Esophagus muscularis mucosa (tissue), 4 donors: ENCODE results near the gene CHAT. TPM values are rescaled to one million over a fixed set of nuclear protein-coding genes. Genes with fewer than 3 reads are reported as not detected.

Source experiments
- DNase-seq: peaks from one replicate; pipeline ENCODE4 v3.0.0-alpha.2; 2017; ENCODE audit errors: extremely low spot score
- H3K27ac ChIP-seq, 4 donors: fragments of 200-600 bp; sonication (generic); replicated peaks in 1 of 4; 1 replicate in 3 of 4; 2 replicates in 1 of 4; pipeline ENCODE4 v1.5.1; 2016 to 2019; ENCODE audit warnings: mild to moderate bottlenecking in 1 of 4
- H3K27me3 ChIP-seq, 4 donors: fragments of 200-600 bp; sonication (generic); one replicate each; pipeline versions ENCODE4 v1.5.1 to v1.6.0; 2016 to 2019
- H3K36me3 ChIP-seq, 4 donors: fragments of 200-600 bp; sonication (generic); one replicate each; pipeline ENCODE4 v1.5.1; 2016 to 2019
- H3K4me1 ChIP-seq, 4 donors: fragments of 200-600 bp; sonication (generic); one replicate each; pipeline ENCODE4 v1.5.1; 2016 to 2019
- H3K4me3 ChIP-seq, 4 donors: fragments of 200-600 bp; sonication (generic); 1 replicate in 2 of 4; 2 replicates in 2 of 4; pipeline ENCODE4 v1.5.1; 2016 to 2019; ENCODE audit warnings: mild to moderate bottlenecking in 4 of 4, moderate library complexity in 1 of 4
- H3K9me3 ChIP-seq, 4 donors: fragments of 200-600 bp; sonication (generic); 1 replicate in 3 of 4; 2 replicates in 1 of 4; pipeline ENCODE4 v1.5.1; 2016 to 2019
- CTCF ChIP-seq, 3 experiments: fragments of 200-600 bp in 2 of 3; fragments of 450-650 bp in 1 of 3; sonication (generic) in 2 of 3; IDR thresholded peaks; one replicate each; pipeline ENCODE4 v1.5.1; 2017 to 2019; ENCODE audit warnings: antibody characterized with exemption in 3 of 3, mild to moderate bottlenecking in 2 of 3, moderate library complexity in 1 of 3
- EP300 ChIP-seq: sonication (generic); formaldehyde crosslinking; IDR thresholded peaks from one replicate; pipeline ENCODE4 v1.6.1; 2017; ENCODE audit warnings: antibody characterized with exemption
- POLR2A ChIP-seq: fragments of 450-650 bp; IDR thresholded peaks from one replicate; pipeline ENCODE4 v1.6.1; 2017; ENCODE audit warnings: antibody characterized with exemption, moderate library complexity, mild to moderate bottlenecking, low read depth
- POLR2AphosphoS5 ChIP-seq, 2 donors: sonication (generic); formaldehyde crosslinking; IDR thresholded peaks; one replicate each; pipeline ENCODE4 v1.6.1; 2017; ENCODE audit warnings: antibody characterized with exemption in 2 of 2
- WGBS: methylation state at CpG from one replicate; pipeline ENCODE4 v1.1.5; 2018; 5-methylcytosine and 5-hydroxymethylcytosine counted together
- intact Hi-C: fragments of 100-400 bp; cut with DNase I; formaldehyde crosslinking; loops from one replicate; pipeline ENCODE4 v1.15.1; 2023
- total RNA-seq, 4 donors: library from RNA; depleted of rRNA; stranded (reverse); fragments of >200 nt; gene quantifications; one replicate each; pipeline versions ENCODE4 v1.1.0 to v1.2.1, GENCODE V29; 2016

CHAT gene
- total RNA-seq, 4 donors from 2014 or later, result 0.17 TPM; not detected in 3

- Histone ChIP-seq H3K9me3 (no peaks in the 10 kb centered on the region), H3K4me1 (no peaks in the 10 kb centered on the region), H3K4me3 (no peak overlapping the region), H3K36me3 (no peaks in the 10 kb centered on the region), H3K27ac (no peak overlapping the region), H3K27me3 (peaks cover 0 to 5% (median 0%) of the 10 kb centered on the region in 4 donors)
- 62% methylated on average over 2 of the region's 2 CpGs for WGBS
- DNase-seq, result peak; percentile 55
- TF ChIP-seq POLR2AphosphoS5 (IDR thresholded peaks at IDR 0.05) (no peak), EP300 (no peak), CTCF (IDR thresholded peaks at IDR 0.05) (no peak), POLR2A (no peak)
- intact Hi-C loops, result no loop called here
Measured at GRCh38 chr10:49571388-49571787, 42.4 kb upstream of the CHAT start.

GRCh38 chr10:49572594-49573114, 41.2 kb upstream of the CHAT start:
- TF ChIP-seq POLR2AphosphoS5 (IDR thresholded peaks at IDR 0.05) (no peak), CTCF (IDR thresholded peaks at IDR 0.05) (no peak), EP300 (no peak), POLR2A (no peak)
- intact Hi-C loops, result no loop called here
- no peak for DNase-seq

GRCh38 chr10:49575489-49576072, 38.3 kb upstream of the CHAT start:
- no peaks in the 10 kb centered on the region for H3K9me3 ChIP-seq
- H3K36me3 ChIP-seq, result no peaks in the 10 kb centered on the region
- DNase-seq, result peak; percentile 85
- no peaks in the 10 kb centered on the region for H3K4me1 ChIP-seq
- no peak overlapping the region for H3K4me3 ChIP-seq
- no peak for TF ChIP-seq POLR2AphosphoS5 (IDR thresholded peaks at IDR 0.05)
- no peak for TF ChIP-seq CTCF (IDR thresholded peaks at IDR 0.05)
- TF ChIP-seq POLR2A, result no peak
- TF ChIP-seq EP300, result no peak
- WGBS, result 82% methylated on average over 11 of the region's 11 CpGs
- intact Hi-C loops, result no loop called here
- H3K27me3 ChIP-seq, result peaks cover 0 to 5% (median 0%) of the 10 kb centered on the region in 4 donors
- no peak overlapping the region for H3K27ac ChIP-seq

More at GRCh38 chr10:49572594-49573114, 41.2 kb upstream of the CHAT start:
- 81% methylated on average over 9 of the region's 9 CpGs for WGBS
- H3K4me3 ChIP-seq, result no peak overlapping the region
- no peaks in the 10 kb centered on the region for H3K9me3 ChIP-seq
- H3K4me1 ChIP-seq, result no peaks in the 10 kb centered on the region
- no peak overlapping the region for H3K27ac ChIP-seq
- peaks cover 0 to 5% (median 0%) of the 10 kb centered on the region in 4 donors for H3K27me3 ChIP-seq
- H3K36me3 ChIP-seq, result no peaks in the 10 kb centered on the region

- WGBS, result 79% methylated on average over 2 of the region's 2 CpGs
- TF ChIP-seq CTCF (IDR thresholded peaks at IDR 0.05), result no peak
- TF ChIP-seq EP300, result no peak
- TF ChIP-seq POLR2A, result no peak
- TF ChIP-seq POLR2AphosphoS5 (IDR thresholded peaks at IDR 0.05), result no peak
- intact Hi-C loops, result no loop called here
- no peaks in the 10 kb centered on the region for H3K9me3 ChIP-seq
- H3K4me3 ChIP-seq, result no peak overlapping the region
- no peaks in the 10 kb centered on the region for H3K4me1 ChIP-seq
- H3K36me3 ChIP-seq, result no peaks in the 10 kb centered on the region
- no peak for DNase-seq
- H3K27me3 ChIP-seq, result peaks cover 0 to 5% (median 0%) of the 10 kb centered on the region in 4 donors
- H3K27ac ChIP-seq, result no peak overlapping the region
Measured at GRCh38 chr10:49577182-49577925, 36.5 kb upstream of the CHAT start.
